Mesothelial cell of epicardium (in vitro differentiated cells): ENCODE measurements around the gene PDE2A. TPM values are rescaled to one million over a fixed set of nuclear protein-coding genes. Genes with fewer than 3 reads are reported as not detected.
"Not testable (repeated sequence)": the region's sequence is repeated elsewhere in the genome, so short reads cannot be mapped to it uniquely, and the experiment has no call there.

Experiments used
- DNase-seq, 2 experiments: peaks; one replicate each; pipeline ENCODE4 v3.0.0; 2021; ENCODE audit warnings: low spot score in 2 of 2; ENCODE audit not compliant: unreplicated experiment in 2 of 2
- H3K27ac Mint-ChIP-seq: 2 replicates; pipeline ENCODE4 v1.8.0; 2021; ENCODE audit warnings: mixed read lengths
- H3K27me3 Mint-ChIP-seq: 2 replicates; pipeline ENCODE4 v1.8.0; 2021; ENCODE audit warnings: low read depth, mixed read lengths
- H3K36me3 Mint-ChIP-seq: 2 replicates; pipeline ENCODE4 v1.8.0; 2021; ENCODE audit warnings: mixed read lengths
- H3K4me1 Mint-ChIP-seq: 2 replicates; pipeline ENCODE4 v1.8.0; 2021; ENCODE audit warnings: mixed read lengths
- H3K4me3 Mint-ChIP-seq: 2 replicates; pipeline ENCODE4 v1.8.0; 2021; ENCODE audit warnings: mild to moderate bottlenecking, moderate library complexity, mixed read lengths
- H3K9me3 Mint-ChIP-seq: 2 replicates; pipeline ENCODE4 v1.8.0; 2021; ENCODE audit warnings: mixed read lengths
- CTCF ChIP-seq: fragments of 200-600 bp; sonication (generic); IDR thresholded peaks from one replicate; pipeline ENCODE4 v1.5.0; 2021; ENCODE audit warnings: antibody characterized with exemption; ENCODE audit not compliant: unreplicated experiment
- total RNA-seq: library from RNA; stranded (reverse); gene quantifications from 3 replicates; pipeline ENCODE4 v1.2.1, GENCODE V29; 2021

PDE2A gene
- total RNA-seq, 1 donor from 2014 or later: 1.1 TPM

GRCh38 chr11:72573855-72574445 is 100.3 kb downstream of the PDE2A start:
- no peaks in the 10 kb centered on the region for H3K9me3 Mint-ChIP-seq
- H3K4me3 Mint-ChIP-seq: no peak overlapping the region

GRCh38 chr11:72573072-72573854 is 101.0 kb downstream of the PDE2A start:
- no peaks in the 10 kb centered on the region for H3K36me3 Mint-ChIP-seq
- H3K4me1 Mint-ChIP-seq: peaks cover 39% of the 10 kb centered on the region
- no peak overlapping the region for H3K27ac Mint-ChIP-seq
- no peak overlapping the region for H3K4me3 Mint-ChIP-seq
- peak; percentile 43 for TF ChIP-seq CTCF
- no peaks in the 10 kb centered on the region for H3K9me3 Mint-ChIP-seq
- DNase-seq: peak in 1 of 2 experiments; percentile 50
- H3K27me3 Mint-ChIP-seq: no peaks in the 10 kb centered on the region

More at GRCh38 chr11:72573855-72574445, 100.3 kb downstream of the PDE2A start:
- Mint-ChIP-seq H3K36me3 (no peaks in the 10 kb centered on the region), H3K27ac (no peak overlapping the region), H3K4me1 (peaks cover 39% of the 10 kb centered on the region), H3K27me3 (no peaks in the 10 kb centered on the region)
- no peak for TF ChIP-seq CTCF
- no peak for DNase-seq

GRCh38 chr11:72572540-72572939 is 101.7 kb downstream of the PDE2A start:
- not testable (repeated sequence) for DNase-seq, H3K36me3 Mint-ChIP-seq, H3K9me3 Mint-ChIP-seq, H3K27me3 Mint-ChIP-seq, H3K4me3 Mint-ChIP-seq
- Mint-ChIP-seq H3K4me1 (peaks cover 39% of the 10 kb centered on the region), H3K27ac (peak overlapping the region; percentile 9)

GRCh38 chr11:72570893-72571661 is 103.1 kb downstream of the PDE2A start:
- no peak overlapping the region for H3K4me3 Mint-ChIP-seq
- no peaks in the 10 kb centered on the region for H3K27me3 Mint-ChIP-seq
- no peak for TF ChIP-seq CTCF
- no peak overlapping the region for H3K27ac Mint-ChIP-seq
- H3K36me3 Mint-ChIP-seq: no peaks in the 10 kb centered on the region
- peaks cover 39% of the 10 kb centered on the region for H3K4me1 Mint-ChIP-seq
- no peaks in the 10 kb centered on the region for H3K9me3 Mint-ChIP-seq
- DNase-seq: no peak

GRCh38 chr11:72569966-72570892 is 104.0 kb downstream of the PDE2A start:
- TF ChIP-seq CTCF: no peak
- no peak for DNase-seq
- H3K4me3 Mint-ChIP-seq: no peak overlapping the region
- peak overlapping the region; percentile 14 for H3K27ac Mint-ChIP-seq
- peaks cover 39% of the 10 kb centered on the region for H3K4me1 Mint-ChIP-seq
- no peaks in the 10 kb centered on the region for H3K27me3 Mint-ChIP-seq
- no peaks in the 10 kb centered on the region for H3K36me3 Mint-ChIP-seq
- no peaks in the 10 kb centered on the region for H3K9me3 Mint-ChIP-seq
